SK-N-SH (cell line): ENCODE results near the gene BCAR3.

Experiments used
- CTCF ChIP-seq: fragments of 200-600 bp; sonication (generic); IDR thresholded peaks from 2 replicates; pipeline ENCODE4 v1.6.1; 2017; ENCODE audit warnings: antibody characterized with exemption, mild to moderate bottlenecking, moderate library complexity
- FOXM1 ChIP-seq: IDR thresholded peaks from 2 replicates; pipeline ENCODE4 v1.4.0; 2012; ENCODE audit warnings: low read depth, mild to moderate bottlenecking
- GABPA ChIP-seq: IDR thresholded peaks from 2 replicates; pipeline ENCODE4 v1.4.0; 2012; ENCODE audit warnings: low read depth, mild to moderate bottlenecking
- POLR2AphosphoS5 ChIP-seq: IDR thresholded peaks from 2 replicates; pipeline ENCODE4 v1.6.1; 2012; ENCODE audit warnings: low read depth, low read length
- RAD21 ChIP-seq: IDR thresholded peaks from 2 replicates; pipeline ENCODE4 v1.6.1; 2012; ENCODE audit warnings: mild to moderate bottlenecking, low read length
- YY1 ChIP-seq: IDR thresholded peaks from 2 replicates; pipeline ENCODE4 v1.4.0; 2012; ENCODE audit warnings: low read depth, mild to moderate bottlenecking

GRCh38 chr1:93714356-93714755 is 32.7 kb upstream of the BCAR3 start:
- TF ChIP-seq RAD21 (no peak), CTCF (no peak), POLR2AphosphoS5 (no peak), FOXM1 (no peak), GABPA (no peak), YY1 (no peak)
